ENCODE measurements around the gene MRTFA. TPM values are rescaled to one million over a fixed set of nuclear protein-coding genes. Genes with fewer than 3 reads are reported as not detected.

Gene MRTFA
- total and polyA plus RNA-seq, 12 donors, result 12.3 to 141 (median 41.6) TPM

- Histone ChIP-seq H3K27ac (no peak overlapping the region), H3K4me1 (replicated peaks in 1 of 2) (no peaks in the 10 kb centered on the region), H3K4me3 (no peak overlapping the region), H3K27me3 (no peaks in the 10 kb centered on the region), H3K36me3 (replicated peaks in 1 of 2) (peaks cover 0 to 48% of the 10 kb centered on the region in 2 donors), H3K9me3 (replicated peaks in 1 of 3) (no peaks in the 10 kb centered on the region)
- TF ChIP-seq CTCF (IDR thresholded peaks at IDR 0.05) (no peak), POLR2A (IDR thresholded peaks at IDR 0.05) (no peak)
- no peak for DNase-seq
- 69 to 85% (median 78%) methylated on average over 2 of the region's 2 CpGs for WGBS, 4 donors
- intact Hi-C loops (cut with DNase I), result no loop called here
These were observed 224.1 kb downstream of the MRTFA start for GRCh38 chr22:40412441-40412840.

GRCh38 chr22:40411506-40411861, 225.0 kb downstream of the MRTFA start:
- DNase-seq, result no peak
- Histone ChIP-seq H3K36me3 (replicated peaks in 1 of 2) (peaks cover 0 to 54% of the 10 kb centered on the region in 2 donors), H3K27me3 (no peaks in the 10 kb centered on the region), H3K27ac (peak overlapping the region in 1 of 5 donors; percentile 20), H3K4me1 (replicated peaks in 1 of 2) (no peaks in the 10 kb centered on the region), H3K9me3 (replicated peaks in 1 of 3) (no peaks in the 10 kb centered on the region), H3K4me3 (no peak overlapping the region)
- TF ChIP-seq POLR2A (IDR thresholded peaks at IDR 0.05), result no peak
- no peak for TF ChIP-seq CTCF (IDR thresholded peaks at IDR 0.05)
- intact Hi-C loops (cut with DNase I), result no loop called here
- 80 to 95% (median 89%) methylated on average over 5 to 7 of the region's 7 CpGs for WGBS, 4 donors

GRCh38 chr22:40410731-40411505, 225.6 kb downstream of the MRTFA start:
- peaks cover 0 to 59% of the 10 kb centered on the region in 2 donors for H3K36me3 ChIP-seq (replicated peaks in 1 of 2)
- H3K27ac ChIP-seq, result peak overlapping the region in 1 of 5 donors; percentile 20
- H3K4me3 ChIP-seq, result no peak overlapping the region
- 65 to 78% (median 77%) methylated on average over 5 to 13 of the region's 13 CpGs for WGBS, 4 donors
- no peaks in the 10 kb centered on the region for H3K9me3 ChIP-seq (replicated peaks in 1 of 3)
- H3K27me3 ChIP-seq, result no peaks in the 10 kb centered on the region
- TF ChIP-seq POLR2A (IDR thresholded peaks at IDR 0.05) (no peak), CTCF (IDR thresholded peaks at IDR 0.05) (no peak)
- intact Hi-C loops (cut with DNase I), result no loop called here
- DNase-seq, result no peak
- no peaks in the 10 kb centered on the region for H3K4me1 ChIP-seq (replicated peaks in 1 of 2)

GRCh38 chr22:40410272-40410671, 226.2 kb downstream of the MRTFA start:
- 91 to 95% (median 93%) methylated on average over 8 of the region's 8 CpGs for WGBS, 4 donors
- no peaks in the 10 kb centered on the region for H3K27me3 ChIP-seq
- peak overlapping the region in 1 of 5 donors; percentile 20 for H3K27ac ChIP-seq
- TF ChIP-seq POLR2A (IDR thresholded peaks at IDR 0.05) (no peak), CTCF (IDR thresholded peaks at IDR 0.05) (no peak)
- H3K4me3 ChIP-seq, result no peak overlapping the region
- H3K4me1 ChIP-seq (replicated peaks in 1 of 2), result no peaks in the 10 kb centered on the region
- H3K36me3 ChIP-seq (replicated peaks in 1 of 2), result peaks cover 0 to 66% of the 10 kb centered on the region in 2 donors
- no peak for DNase-seq
- intact Hi-C loops (cut with DNase I), result no loop called here
- H3K9me3 ChIP-seq (replicated peaks in 1 of 3), result no peaks in the 10 kb centered on the region

Measured in adrenal gland (tissue), 12 donors.